ENCODE data around the gene DLGAP5.

Gene DLGAP5

DNA sequence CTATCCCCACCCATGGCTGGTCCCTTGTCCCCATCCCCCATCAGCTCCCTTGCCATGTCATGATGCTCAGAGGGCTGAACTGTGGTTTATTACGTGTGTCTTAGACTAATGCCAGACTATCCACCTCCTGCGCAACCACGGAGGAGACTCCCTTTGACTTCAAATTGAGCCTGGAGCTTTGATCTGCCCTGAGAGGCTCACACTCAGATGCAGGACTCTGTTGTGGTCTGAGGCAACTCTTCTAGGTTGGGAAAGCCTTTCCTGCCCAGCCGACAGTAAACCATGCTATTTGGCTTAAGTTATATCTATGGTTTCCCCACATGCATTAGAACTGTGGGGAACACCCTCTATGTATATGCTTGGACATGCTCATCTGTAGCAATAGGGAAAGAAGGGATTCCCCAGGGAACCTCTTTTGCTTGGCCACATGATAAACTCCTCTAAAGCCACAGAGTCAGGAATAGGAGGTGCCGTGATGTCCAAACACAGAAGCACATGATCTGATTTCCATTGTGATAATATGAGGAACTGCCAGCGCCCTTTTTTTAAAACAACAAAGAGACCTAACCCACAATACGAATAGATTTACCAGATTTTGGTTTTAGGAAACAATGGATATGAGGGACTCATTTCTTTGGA is 73.5 kb downstream of the DLGAP5 start:
- H3K27ac ChIP-seq: peak overlapping the region; percentile 29; the same call in 1 of the 2 replicates
- TF ChIP-seq ZFX (IDR thresholded peaks at IDR 0.05): no peak
- TF ChIP-seq, protein P1, sequence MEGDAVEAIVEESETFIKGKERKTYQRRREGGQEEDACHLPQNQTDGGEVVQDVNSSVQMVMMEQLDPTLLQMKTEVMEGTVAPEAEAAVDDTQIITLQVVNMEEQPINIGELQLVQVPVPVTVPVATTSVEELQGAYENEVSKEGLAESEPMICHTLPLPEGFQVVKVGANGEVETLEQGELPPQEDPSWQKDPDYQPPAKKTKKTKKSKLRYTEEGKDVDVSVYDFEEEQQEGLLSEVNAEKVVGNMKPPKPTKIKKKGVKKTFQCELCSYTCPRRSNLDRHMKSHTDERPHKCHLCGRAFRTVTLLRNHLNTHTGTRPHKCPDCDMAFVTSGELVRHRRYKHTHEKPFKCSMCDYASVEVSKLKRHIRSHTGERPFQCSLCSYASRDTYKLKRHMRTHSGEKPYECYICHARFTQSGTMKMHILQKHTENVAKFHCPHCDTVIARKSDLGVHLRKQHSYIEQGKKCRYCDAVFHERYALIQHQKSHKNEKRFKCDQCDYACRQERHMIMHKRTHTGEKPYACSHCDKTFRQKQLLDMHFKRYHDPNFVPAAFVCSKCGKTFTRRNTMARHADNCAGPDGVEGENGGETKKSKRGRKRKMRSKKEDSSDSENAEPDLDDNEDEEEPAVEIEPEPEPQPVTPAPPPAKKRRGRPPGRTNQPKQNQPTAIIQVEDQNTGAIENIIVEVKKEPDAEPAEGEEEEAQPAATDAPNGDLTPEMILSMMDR (conservative IDR thresholded peaks at IDR 0.05): no peak

DNA sequence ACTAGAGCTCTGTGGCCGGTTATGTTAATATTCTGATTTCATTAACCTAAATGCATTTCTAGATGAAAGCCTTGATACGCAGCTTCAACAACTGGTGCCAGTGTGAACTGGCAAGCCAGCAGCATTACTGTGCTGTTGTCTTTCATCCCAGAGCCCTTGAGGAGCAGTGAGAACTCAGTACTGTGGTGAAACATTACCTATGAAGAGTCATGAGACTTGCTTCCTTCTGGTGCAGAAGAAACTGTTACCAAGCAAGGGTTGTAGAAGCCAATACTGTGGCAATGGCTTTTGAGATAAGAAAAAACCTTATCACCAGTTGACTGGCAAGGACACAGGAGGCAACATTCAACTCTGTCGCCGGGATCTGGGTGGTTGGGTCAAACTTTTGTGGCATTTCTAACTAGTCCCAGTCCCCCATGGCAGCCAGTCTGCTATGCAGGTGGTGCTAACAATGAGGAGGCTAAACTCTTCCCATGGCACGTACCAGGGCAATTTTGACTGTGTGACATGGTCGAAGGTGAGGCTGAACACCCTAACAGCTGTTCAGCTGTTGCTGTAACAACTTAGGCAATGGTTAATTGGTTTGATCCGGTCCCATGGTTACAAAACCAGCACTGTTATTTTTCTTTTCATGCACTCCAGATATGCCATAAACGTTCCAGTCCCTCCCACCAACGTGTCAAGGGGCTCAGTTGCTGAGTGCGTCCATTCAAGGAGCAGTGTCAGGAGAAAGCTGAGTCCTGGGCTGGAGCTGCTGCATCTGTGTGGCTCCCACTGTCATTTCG is 74.9 kb downstream of the DLGAP5 start:
- no peak overlapping the region for H3K27ac ChIP-seq
- no peak for TF ChIP-seq ZFX (IDR thresholded peaks at IDR 0.05)
- TF ChIP-seq, protein P1 (conservative IDR thresholded peaks at IDR 0.05): no peak

DNA sequence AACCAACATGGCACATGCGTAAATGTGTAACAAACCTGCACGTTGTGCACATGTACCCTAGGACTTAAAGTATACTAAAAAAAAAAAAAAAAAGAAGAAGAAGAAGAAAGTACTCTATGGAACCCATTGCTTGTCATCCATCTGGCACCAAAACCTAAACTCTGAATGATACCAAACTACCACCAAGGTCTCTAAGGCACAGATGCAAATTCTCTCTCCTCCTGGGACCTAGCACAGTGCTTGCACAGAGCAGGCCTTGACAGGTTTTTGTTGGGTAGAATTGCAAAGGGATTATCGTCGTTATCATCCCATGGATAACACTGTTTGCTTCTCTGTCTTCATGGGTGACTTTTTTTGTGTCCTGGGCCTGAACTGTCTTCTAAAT is 75.5 kb downstream of the DLGAP5 start:
- no peak overlapping the region for H3K27ac ChIP-seq
- TF ChIP-seq ZFX (IDR thresholded peaks at IDR 0.05): no peak
- TF ChIP-seq, protein P1 (conservative IDR thresholded peaks at IDR 0.05): no peak

DNA sequence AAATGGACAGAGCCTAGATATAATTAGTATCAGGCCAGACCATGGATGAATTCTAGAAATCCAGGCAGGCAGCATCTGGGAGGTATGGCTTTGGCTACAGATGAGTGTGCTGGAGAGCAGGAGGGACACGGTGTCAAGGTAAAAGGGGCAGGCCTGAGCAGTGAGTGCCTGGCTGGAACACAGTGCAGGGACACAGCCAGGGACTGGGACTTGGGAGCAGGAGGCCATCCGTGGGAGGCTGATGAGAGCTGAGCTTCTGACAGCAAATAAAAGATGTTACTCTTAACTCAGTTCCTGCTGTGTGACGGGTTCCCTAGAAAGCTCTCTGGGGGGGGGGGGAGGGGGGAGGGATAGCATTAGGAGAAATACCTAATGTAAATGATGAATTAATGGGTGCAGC is 75.9 kb downstream of the DLGAP5 start:
- TF ChIP-seq, protein P1 (conservative IDR thresholded peaks at IDR 0.05): no peak
- no peak for TF ChIP-seq ZFX (IDR thresholded peaks at IDR 0.05)
- H3K27ac ChIP-seq: no peak overlapping the region

DNA sequence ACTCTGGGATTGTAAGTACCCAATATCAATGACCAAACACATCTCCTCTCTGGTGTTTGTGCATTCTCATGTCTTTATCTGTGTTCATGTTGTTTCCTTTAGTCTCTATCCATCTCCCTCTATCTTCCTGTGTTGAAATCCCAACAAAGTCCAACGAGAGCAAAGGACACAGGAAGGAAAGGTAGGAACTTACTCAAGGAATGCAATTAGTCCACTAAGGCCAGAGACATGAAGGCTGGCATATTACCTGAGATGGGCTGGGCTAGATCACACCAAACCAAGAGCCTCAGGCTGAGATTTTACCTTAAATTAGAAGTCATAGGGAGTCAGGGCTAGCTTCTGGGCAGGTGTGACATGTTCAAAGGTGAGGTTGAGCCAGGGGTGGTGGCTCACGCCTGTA is 76.7 kb downstream of the DLGAP5 start:
- no peak overlapping the region for H3K27ac ChIP-seq
- TF ChIP-seq, protein P1 (conservative IDR thresholded peaks at IDR 0.05): no peak
- TF ChIP-seq ZFX (IDR thresholded peaks at IDR 0.05): no peak

DNA sequence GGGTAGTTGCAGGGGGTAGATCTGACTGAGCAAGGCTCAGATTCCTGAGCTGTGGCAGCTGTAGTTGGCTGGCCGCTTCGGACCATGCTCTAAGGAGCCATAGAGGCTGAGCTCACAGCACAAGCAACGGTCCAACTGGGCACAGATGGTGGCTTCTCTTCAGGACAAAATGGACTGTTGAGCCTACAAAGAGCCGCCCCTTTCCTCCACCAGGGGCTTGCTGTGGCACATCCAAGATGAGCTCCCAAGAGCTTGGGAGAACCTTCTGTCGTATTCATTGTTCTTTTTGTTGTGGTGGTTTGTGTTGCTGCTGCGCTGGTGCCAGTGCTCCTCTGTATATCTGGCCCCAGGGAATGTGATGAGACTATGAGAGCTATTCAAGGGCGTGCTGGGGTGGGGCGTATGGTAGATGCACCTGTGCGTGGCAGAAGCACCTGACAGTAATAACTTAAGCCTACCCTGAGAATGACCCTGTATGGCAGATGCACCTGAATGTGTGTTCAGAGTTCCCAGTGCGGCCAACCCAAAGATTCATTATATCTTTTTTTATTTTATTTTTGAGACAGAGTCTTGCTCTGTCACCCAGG is 80.2 kb downstream of the DLGAP5 start:
- TF ChIP-seq ZFX (IDR thresholded peaks at IDR 0.05): no peak
- TF ChIP-seq, protein P1 (conservative IDR thresholded peaks at IDR 0.05): no peak
- H3K27ac ChIP-seq: no peak overlapping the region

DNA sequence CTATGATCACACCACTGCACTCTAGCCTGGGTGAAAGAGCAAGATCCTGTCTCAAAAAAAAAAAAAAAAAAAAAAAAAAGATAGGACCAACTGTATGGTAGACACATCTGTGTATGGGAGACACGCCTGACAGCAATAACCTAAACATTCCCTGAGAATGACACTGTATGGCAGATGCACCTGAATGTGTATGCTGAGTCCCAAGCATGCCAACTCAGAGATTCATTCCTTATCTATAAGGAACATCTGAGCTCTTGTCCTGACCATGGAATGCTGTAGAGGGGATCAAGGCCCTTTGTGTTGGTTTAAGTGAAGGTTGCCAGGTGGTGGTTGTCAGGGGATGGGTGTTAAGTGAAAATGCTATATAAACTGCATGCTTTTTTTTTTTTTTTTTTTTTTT is 81.5 kb downstream of the DLGAP5 start:
- no peak overlapping the region for H3K27ac ChIP-seq
- TF ChIP-seq, protein P1 (conservative IDR thresholded peaks at IDR 0.05): no peak
- no peak for TF ChIP-seq ZFX (IDR thresholded peaks at IDR 0.05)
